ENCODE measurements around the gene PCDH9. TPM values are rescaled to one million over a fixed set of nuclear protein-coding genes. Genes with fewer than 3 reads are reported as not detected.

PCDH9 gene
- total and polyA plus RNA-seq, 2 of the 13 experiments (the other 11 are each of a cell fraction or from before 2014, with no cell fraction given): 0.09 TPM; not detected in 1

DNA sequence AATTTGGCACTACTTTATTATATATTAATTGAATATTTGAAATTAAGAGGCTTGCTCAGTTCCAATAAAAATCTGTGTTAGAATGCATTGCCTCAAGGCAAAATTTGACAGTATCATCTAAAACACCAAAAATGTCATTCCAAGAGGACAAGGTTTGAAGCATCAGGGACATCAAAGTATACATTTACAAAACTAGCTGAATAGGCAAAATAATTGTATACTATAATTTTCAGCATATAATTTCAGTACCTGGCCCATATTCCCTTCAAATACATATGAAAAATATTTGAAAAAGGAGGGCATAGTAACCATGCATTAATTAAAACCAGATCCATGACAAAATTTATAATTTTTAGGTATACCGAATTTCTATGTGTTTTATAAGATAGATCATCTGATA is 963.8 kb downstream of the PCDH9 start (continued):
- TF ChIP-seq MAFK (conservative IDR thresholded peaks at IDR 0.05 in 1 of 2, IDR thresholded peaks at IDR 0.05 in 1 of 2; ENCODE audit: low read length in 2 of 2): peak; percentile 35 to 73; a peak in 2 of 4 replicates
- no peak for TF ChIP-seq ZNF83 (CRISPR knock-in tag; IDR thresholded peaks at IDR 0.05; ENCODE audit: borderline replicate concordance)
- TF ChIP-seq ZNF564 (CRISPR knock-in tag; IDR thresholded peaks at IDR 0.05): no peak
- no peak for TF ChIP-seq ADNP (CRISPR knock-in tag; IDR thresholded peaks at IDR 0.05)
- TF ChIP-seq NFYB (CRISPR knock-in tag; IDR thresholded peaks at IDR 0.05): no peak

GRCh38 chr13:66265371-66265770 is 964.8 kb downstream of the PCDH9 start:
- H3K27me3 ChIP-seq (ENCODE audit: control insufficient read depth in 1 of 2, insufficient read depth in 2 of 2, low read length in 2 of 2): no peaks in the 10 kb centered on the region
- H3K36me3 ChIP-seq (replicated peaks in 1 of 2; ENCODE audit: control insufficient read depth in 1 of 2, insufficient read depth in 2 of 2, low read length in 2 of 2): no peaks in the 10 kb centered on the region
- DNase-seq (ENCODE audit: low spot score): no peak
- no peaks in the 10 kb centered on the region for H3K4me1 ChIP-seq (ENCODE audit: insufficient read depth, low read length)
- intact Hi-C loops (cut with micrococcal nuclease; ENCODE audit: unreplicated experiment) (no loop called here), in situ Hi-C loops (cut with HindIII; ENCODE audit: extremely low pct_ligation_motif_present, low pct_unique_long_range_greater_than_20kb) (no loop called here)
- no peak overlapping the region for H2AFZ ChIP-seq (ENCODE audit: low read length)
- H3K4me2 ChIP-seq (ENCODE audit: low read depth, low read length): no peak overlapping the region
- ChIA-PET CTCF (ENCODE audit: low intra/inter-chr PET ratio, low total read pairs) (no interaction called here), POLR2A (no interaction called here)
- no peaks in the 10 kb centered on the region; the same call in 1 of the 2 replicates for H3K9me3 ChIP-seq (ENCODE audit: low read length)
- TF ChIP-seq ZNF609 (CRISPR knock-in tag; IDR thresholded peaks at IDR 0.05; ENCODE audit: borderline replicate concordance) (no peak), NAIF1 (CRISPR knock-in tag; IDR thresholded peaks at IDR 0.05; ENCODE audit: borderline replicate concordance) (no peak), TRAFD1 (CRISPR knock-in tag; IDR thresholded peaks at IDR 0.05; ENCODE audit: borderline replicate concordance) (no peak)
- no peak for ATAC-seq
- no peak overlapping the region for H3K4me3 ChIP-seq (replicated peaks in 1 of 3; ENCODE audit: insufficient read depth in 1 of 3, low read depth in 2 of 3, low read length in 3 of 3)
- no TSS peak for BruUV-seq (replicated peaks)
- no peak overlapping the region for H3K9ac ChIP-seq (ENCODE audit: insufficient read depth, low read depth, low read length)
- H3K79me2 ChIP-seq (ENCODE audit: insufficient read depth, low read length): no peaks in the 10 kb centered on the region
- FAIRE-seq: no peak
- H4K20me1 ChIP-seq (ENCODE audit: insufficient read depth, low read length): no peaks in the 10 kb centered on the region
- WGBS (ENCODE audit: low lambda C conversion rate): 6% methylated on average over 4 of the region's 4 CpGs
- H3K27ac ChIP-seq (ENCODE audit: extremely low read length, insufficient read depth, low read length): no peak overlapping the region
